ENCODE data around the gene SPAG7.
"Not testable (repeated sequence)": the region's sequence is repeated elsewhere in the genome, so short reads cannot be mapped to it uniquely, and the experiment has no call there.

The SPAG7 gene

GRCh38 chr17:4935650-4936049 lies 32.0 kb downstream of the SPAG7 start:
- DNase-seq, result no peak

GRCh38 chr17:4934173-4934979 lies 33.2 kb downstream of the SPAG7 start:
- no peak for DNase-seq

- no peak for DNase-seq
These were observed 34.0 kb downstream of the SPAG7 start for GRCh38 chr17:4933646-4934045.

GRCh38 chr17:4932756-4933155 lies 34.9 kb downstream of the SPAG7 start:
- DNase-seq, result no peak

- no peak for DNase-seq
These were observed 35.7 kb downstream of the SPAG7 start, which contains the start of gene GP1BA for GRCh38 chr17:4931963-4932362. Gene GP1BA (plus strand): TSS chr17:4932277. CDS start chr17:4932605, 328 bp downstream.

GRCh38 chr17:4928881-4929280 lies 38.7 kb downstream of the SPAG7 start:
- DNase-seq, result no peak

- not testable (repeated sequence) for DNase-seq
These were observed 40.9 kb downstream of the SPAG7 start for GRCh38 chr17:4926577-4927335.

GRCh38 chr17:4921320-4921719 lies 46.3 kb downstream of the SPAG7 start:
- DNase-seq, result no peak

GRCh38 chr17:4920351-4921048 lies 47.1 kb downstream of the SPAG7 start:
- no peak for DNase-seq

GRCh38 chr17:4919511-4920047 lies 48.0 kb downstream of the SPAG7 start:
- no peak for DNase-seq

- DNase-seq, result not testable (repeated sequence)
These were observed 53.1 kb downstream of the SPAG7 start for GRCh38 chr17:4914551-4914950.

GRCh38 chr17:4913994-4914393 lies 53.6 kb downstream of the SPAG7 start:
- DNase-seq, result no peak

Data from NCI-H1694 treated with DMSO at 0.1 percent for 48 hours (cell line).